ENCODE measurements around the gene NACA. TPM values are rescaled to one million over a fixed set of nuclear protein-coding genes. Genes with fewer than 3 reads are reported as not detected.

Gene NACA
- 100 to 1,000 TPM; 218 to 501 (median 330) TPM for total RNA-seq
- long read RNA-seq, transcript NACA-204 (8 exons, 802 nt), result minor isoform, 8 of 231 reads
- long read RNA-seq, transcript NACA-201 (8 exons, 2,690 nt), result major isoform, 189 of 231 reads
- long read RNA-seq, transcript NACA-202 (8 exons, 1,059 nt), result minor isoform, 10 of 231 reads
- long read RNA-seq, partial matches to known transcripts, result 18 of 231 reads
- long read RNA-seq, other reads (novel, unspliced or antisense), result 6 of 231 reads

DNA sequence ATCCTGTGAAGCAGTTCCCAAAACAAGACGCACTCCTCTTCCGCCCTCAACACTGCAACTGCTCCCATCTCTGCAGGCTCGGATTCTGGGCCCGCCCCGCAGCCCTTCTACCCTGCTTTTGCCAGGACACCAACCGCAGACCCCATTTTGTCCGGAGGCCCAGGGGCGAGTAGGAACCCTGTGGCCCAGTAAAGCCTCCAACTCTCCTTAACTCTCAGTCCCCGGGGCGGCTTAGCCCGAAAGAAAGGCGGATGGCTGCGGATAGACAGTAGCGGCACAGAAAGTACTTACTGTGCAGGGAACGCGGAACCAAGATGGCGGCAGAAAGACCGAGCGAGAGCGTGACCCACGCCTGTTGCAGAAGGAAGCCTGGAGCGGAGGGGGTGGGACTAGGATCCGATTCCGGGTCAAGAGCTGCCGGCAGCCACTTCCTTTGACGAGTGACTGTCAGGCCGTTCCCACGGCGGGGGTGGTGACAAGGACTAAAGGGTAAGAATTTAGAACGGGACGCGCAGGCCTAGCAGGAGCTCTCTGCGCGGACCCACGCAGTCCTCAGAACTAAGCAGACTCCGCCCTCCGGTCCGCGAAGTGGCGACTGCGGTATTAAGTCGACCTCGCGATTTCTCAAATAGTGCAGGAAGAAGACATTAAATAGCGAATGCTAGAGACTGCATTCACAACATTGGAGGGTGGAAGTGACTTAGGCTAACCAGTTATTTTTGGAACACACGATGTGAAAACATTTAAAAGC, at the start of gene NACA:
Gene NACA (minus strand): TSS at position 328 of the 751 bp plus-strand sequence. CDS start 778 bp downstream, outside the sequence.
- peak; percentile 94 to 98 (median 95) for ATAC-seq
- H3K4me1 ChIP-seq, result peaks cover 0 to 50% (median 20%) of the 10 kb centered on the region in 4 donors
- peak; percentile 96 for TF ChIP-seq POLR2A (IDR thresholded peaks at IDR 0.05)
- TF ChIP-seq, protein P1, sequence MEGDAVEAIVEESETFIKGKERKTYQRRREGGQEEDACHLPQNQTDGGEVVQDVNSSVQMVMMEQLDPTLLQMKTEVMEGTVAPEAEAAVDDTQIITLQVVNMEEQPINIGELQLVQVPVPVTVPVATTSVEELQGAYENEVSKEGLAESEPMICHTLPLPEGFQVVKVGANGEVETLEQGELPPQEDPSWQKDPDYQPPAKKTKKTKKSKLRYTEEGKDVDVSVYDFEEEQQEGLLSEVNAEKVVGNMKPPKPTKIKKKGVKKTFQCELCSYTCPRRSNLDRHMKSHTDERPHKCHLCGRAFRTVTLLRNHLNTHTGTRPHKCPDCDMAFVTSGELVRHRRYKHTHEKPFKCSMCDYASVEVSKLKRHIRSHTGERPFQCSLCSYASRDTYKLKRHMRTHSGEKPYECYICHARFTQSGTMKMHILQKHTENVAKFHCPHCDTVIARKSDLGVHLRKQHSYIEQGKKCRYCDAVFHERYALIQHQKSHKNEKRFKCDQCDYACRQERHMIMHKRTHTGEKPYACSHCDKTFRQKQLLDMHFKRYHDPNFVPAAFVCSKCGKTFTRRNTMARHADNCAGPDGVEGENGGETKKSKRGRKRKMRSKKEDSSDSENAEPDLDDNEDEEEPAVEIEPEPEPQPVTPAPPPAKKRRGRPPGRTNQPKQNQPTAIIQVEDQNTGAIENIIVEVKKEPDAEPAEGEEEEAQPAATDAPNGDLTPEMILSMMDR (IDR thresholded peaks at IDR 0.05), result no peak
- peaks cover 0 to 7% (median 2%) of the 10 kb centered on the region in 4 donors for H3K36me3 ChIP-seq
- DNase-seq, result peak; percentile 99
- H3K27ac ChIP-seq, result peak within 1 kb of the TSS; percentile 92 to 94 (median 93)
- H3K27me3 ChIP-seq, result no peaks in the 10 kb centered on the region
- H3K9me3 ChIP-seq, result no peaks in the 10 kb centered on the region
- H3K4me3 ChIP-seq, result peak within 1 kb of the TSS; percentile 83 to 92 (median 90)
- intact Hi-C loops (cut with DNase I), result no loop called here
- WGBS (ENCODE audit: insufficient coverage, low coverage, low lambda C conversion rate, missing lambda C conversion rate), result under 1% methylated on average over 18 of the region's 46 CpGs

- Histone ChIP-seq H3K27me3 (no peaks in the 10 kb centered on the region), H3K9me3 (no peaks in the 10 kb centered on the region), H3K4me1 (peaks cover 0 to 60% (median 23%) of the 10 kb centered on the region in 4 donors), H3K4me3 (no peak overlapping the region), H3K36me3 (peaks cover 0 to 68% (median 11%) of the 10 kb centered on the region in 4 donors), H3K27ac (peak overlapping the region in 1 of 3 donors; percentile 30)
- intact Hi-C loops (cut with DNase I), result no loop called here
- 78% methylated on average over 2 of the region's 2 CpGs for WGBS (ENCODE audit: insufficient coverage, low coverage, low lambda C conversion rate, missing lambda C conversion rate)
- no peak for DNase-seq
- no peak for TF ChIP-seq POLR2A (IDR thresholded peaks at IDR 0.05)
- TF ChIP-seq, protein P1 (IDR thresholded peaks at IDR 0.05), result no peak
- no peak for ATAC-seq
Measured at GRCh38 chr12:56773113-56773512, 48.0 kb upstream of the NACA start.

DNA sequence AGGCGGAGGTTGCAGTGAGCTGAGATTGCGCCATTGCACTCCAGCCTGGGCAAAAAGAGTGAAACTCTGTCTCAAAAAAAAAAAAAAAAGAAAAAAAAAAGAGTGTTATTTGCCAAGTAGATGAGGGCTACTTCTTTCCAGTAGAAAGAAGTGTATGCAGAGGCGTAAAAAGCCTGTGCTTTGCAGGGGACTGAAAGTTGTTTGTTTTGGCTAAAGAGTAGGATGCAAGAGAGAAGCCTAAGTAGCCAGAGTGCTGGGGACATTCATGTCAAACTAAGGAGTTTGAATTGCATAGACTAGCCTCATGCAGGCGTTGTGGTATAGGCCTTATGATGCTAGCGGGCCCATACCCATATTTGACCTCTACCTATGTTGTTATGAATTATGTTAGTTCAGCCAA, 47.5 kb upstream of the NACA start:
- 51% methylated on average over 5 of the region's 5 CpGs for whole genome bisulfite sequencing (ENCODE audit: insufficient coverage, low coverage, low lambda C conversion rate, missing lambda C conversion rate)
- intact Hi-C loops (cut with DNase I), result no loop called here
- peaks cover 0 to 63% (median 11%) of the 10 kb centered on the region in 4 donors for H3K36me3 ChIP-seq
- H3K4me1 ChIP-seq, result peaks cover 0 to 60% (median 25%) of the 10 kb centered on the region in 4 donors
- TF ChIP-seq, protein P1 (IDR thresholded peaks at IDR 0.05), result no peak
- TF ChIP-seq POLR2A (IDR thresholded peaks at IDR 0.05), result no peak
- H3K27ac ChIP-seq, result peak overlapping the region in 1 of 3 donors; percentile 30
- H3K27me3 ChIP-seq, result no peaks in the 10 kb centered on the region
- H3K9me3 ChIP-seq, result no peaks in the 10 kb centered on the region
- peak in 2 of 4 donors; percentile 4 to 21 for ATAC-seq
- DNase-seq, result no peak
- no peak overlapping the region for H3K4me3 ChIP-seq

DNA sequence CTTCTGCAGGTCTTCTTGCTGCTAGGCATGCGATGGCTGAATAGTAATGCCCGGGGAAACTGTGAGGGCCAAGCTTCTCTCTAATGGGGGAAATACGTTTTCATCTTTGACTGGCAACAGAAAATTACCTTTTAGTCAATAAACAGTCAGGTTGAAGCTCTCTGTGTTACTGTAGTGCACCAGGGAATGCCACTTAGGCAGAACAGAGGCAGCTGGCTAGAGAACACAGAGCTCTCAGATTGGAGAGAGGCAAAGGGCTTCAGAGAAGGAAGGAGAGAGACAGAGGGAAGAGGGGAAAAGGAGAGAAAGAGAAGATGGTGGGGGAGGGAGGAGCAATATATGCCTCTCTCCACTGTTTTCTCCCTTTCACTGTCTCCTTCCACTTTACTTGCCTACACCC, 44.8 kb upstream of the NACA start:
- 21% methylated on average over 3 of the region's 3 CpGs for WGBS (ENCODE audit: insufficient coverage, low coverage, low lambda C conversion rate, missing lambda C conversion rate)
- Histone ChIP-seq H3K27me3 (no peaks in the 10 kb centered on the region), H3K4me1 (peaks cover 0 to 59% (median 25%) of the 10 kb centered on the region in 4 donors), H3K36me3 (peaks cover 0 to 36% (median 4%) of the 10 kb centered on the region in 4 donors), H3K27ac (peak overlapping the region in 1 of 3 donors; percentile 80), H3K9me3 (no peaks in the 10 kb centered on the region), H3K4me3 (no peak overlapping the region)
- no peak for DNase-seq
- no peak for ATAC-seq
- TF ChIP-seq POLR2A (IDR thresholded peaks at IDR 0.05), result no peak
- TF ChIP-seq, protein P1 (IDR thresholded peaks at IDR 0.05), result no peak
- intact Hi-C loops (cut with DNase I), result loop anchor here in 1 of 2 donors (10.0 kb wide), 1 partner anchor 215 kb away; no protein-coding TSS in a partner anchor
